ENCODE data around the gene CBFA2T2. TPM values are rescaled to one million over a fixed set of nuclear protein-coding genes. Genes with fewer than 3 reads are reported as not detected.
"Not testable (repeated sequence)": the region's sequence is repeated elsewhere in the genome, so short reads cannot be mapped to it uniquely, and the experiment has no call there.

CBFA2T2 gene
- total RNA-seq, 1 donor from 2014 or later = 5.3 TPM

- no peak for DNase-seq
These were observed 63.6 kb downstream of the CBFA2T2 start for GRCh38 chr20:33553516-33553915.

- peak; percentile 94 for DNase-seq
These were observed 65.1 kb downstream of the CBFA2T2 start for GRCh38 chr20:33554914-33555420.

- no peak for DNase-seq
These were observed 65.9 kb downstream of the CBFA2T2 start for GRCh38 chr20:33555755-33556154.

- DNase-seq = no peak
These were observed 66.3 kb downstream of the CBFA2T2 start for GRCh38 chr20:33556246-33556645.

GRCh38 chr20:33558348-33559144, 68.7 kb downstream of the CBFA2T2 start:
- no peak for DNase-seq

GRCh38 chr20:33559212-33559611, 69.3 kb downstream of the CBFA2T2 start:
- DNase-seq = no peak

GRCh38 chr20:33560026-33560425, 70.1 kb downstream of the CBFA2T2 start:
- no peak for DNase-seq

GRCh38 chr20:33561053-33561452, 71.2 kb downstream of the CBFA2T2 start:
- not testable (repeated sequence) for DNase-seq

- peak; percentile 79 for DNase-seq
These were observed 72.1 kb downstream of the CBFA2T2 start for GRCh38 chr20:33561692-33562601.

GRCh38 chr20:33563788-33564187, 73.9 kb downstream of the CBFA2T2 start:
- DNase-seq = no peak

- DNase-seq = no peak
These were observed 77.1 kb downstream of the CBFA2T2 start for GRCh38 chr20:33566781-33567603.

GRCh38 chr20:33567949-33568348, 78.1 kb downstream of the CBFA2T2 start:
- no peak for DNase-seq

GRCh38 chr20:33568378-33568777, 78.5 kb downstream of the CBFA2T2 start:
- peak; percentile 43 for DNase-seq

- DNase-seq = no peak
These were observed 79.2 kb downstream of the CBFA2T2 start for GRCh38 chr20:33568868-33569801.

GRCh38 chr20:33569802-33570391, 80.0 kb downstream of the CBFA2T2 start:
- DNase-seq = no peak

- DNase-seq = no peak
These were observed 80.8 kb downstream of the CBFA2T2 start for GRCh38 chr20:33570743-33571142.

GRCh38 chr20:33573268-33573667, 83.4 kb downstream of the CBFA2T2 start:
- DNase-seq = not testable (repeated sequence)

- DNase-seq = no peak
These were observed 85.4 kb downstream of the CBFA2T2 start for GRCh38 chr20:33575282-33575681.

- no peak for DNase-seq
These were observed 86.7 kb downstream of the CBFA2T2 start for GRCh38 chr20:33576432-33577125.

GRCh38 chr20:33578510-33578909, 88.6 kb downstream of the CBFA2T2 start:
- no peak for DNase-seq

All from dermis blood vessel endothelial cell (primary cell).